ENCODE data around the gene TEX22.

- TF ChIP-seq CTCF (IDR thresholded peaks at IDR 0.05) (no peak), POLR2A (IDR thresholded peaks at IDR 0.05) (no peak)
Observed at GRCh38 chr14:105450123-105450505, 51.8 kb downstream of the TEX22 start.

Measured in sigmoid colon (tissue), 3 donors.